ENCODE results near the gene TBXAS1. TPM values are rescaled to one million over a fixed set of nuclear protein-coding genes. Genes with fewer than 3 reads are reported as not detected.

Gene TBXAS1
- total RNA-seq, 2 experiments from 2014 or later: 0.86 TPM; not detected in 1

DNA sequence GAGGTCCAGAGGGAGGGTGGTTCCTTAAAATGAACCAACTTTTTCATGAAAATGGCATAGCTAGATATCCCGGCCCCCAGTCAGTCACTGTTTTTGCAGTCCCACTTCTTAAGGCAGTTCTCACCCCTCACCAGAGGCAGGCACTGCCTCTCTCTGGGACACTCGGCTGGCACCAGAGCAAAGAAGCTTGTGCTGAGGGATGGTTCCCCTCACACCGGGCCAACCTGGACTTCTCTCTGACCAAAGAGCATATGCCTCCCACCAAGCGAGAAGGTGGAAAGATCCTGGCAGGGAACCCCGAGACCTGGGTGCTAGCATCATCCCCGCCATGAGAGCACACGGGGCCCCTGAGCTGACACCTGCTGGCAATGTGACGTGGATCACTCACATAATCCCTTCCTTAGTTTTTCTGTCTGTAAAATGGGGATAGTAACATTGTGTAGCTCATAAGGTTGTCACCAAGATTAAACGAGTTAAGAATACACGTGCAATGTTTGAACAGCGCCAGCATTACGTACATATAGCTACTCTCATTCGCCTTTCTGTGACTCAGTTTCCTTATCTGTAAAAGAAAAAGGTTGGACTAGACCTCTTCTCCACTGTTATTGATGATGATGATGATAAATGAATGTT, 145.2 kb downstream of the TBXAS1 start:
- POLR2A ChIA-PET: interaction anchor here (0.9 kb wide), 1 partner anchor 21 kb away, joined by 3 read pairs; no protein-coding TSS in a partner anchor
- CTCF ChIA-PET (ENCODE audit: unreplicated experiment): interaction anchor here (1.0 kb wide), 1 partner anchor 13 kb away, joined by 3 read pairs; no protein-coding TSS in a partner anchor

DNA sequence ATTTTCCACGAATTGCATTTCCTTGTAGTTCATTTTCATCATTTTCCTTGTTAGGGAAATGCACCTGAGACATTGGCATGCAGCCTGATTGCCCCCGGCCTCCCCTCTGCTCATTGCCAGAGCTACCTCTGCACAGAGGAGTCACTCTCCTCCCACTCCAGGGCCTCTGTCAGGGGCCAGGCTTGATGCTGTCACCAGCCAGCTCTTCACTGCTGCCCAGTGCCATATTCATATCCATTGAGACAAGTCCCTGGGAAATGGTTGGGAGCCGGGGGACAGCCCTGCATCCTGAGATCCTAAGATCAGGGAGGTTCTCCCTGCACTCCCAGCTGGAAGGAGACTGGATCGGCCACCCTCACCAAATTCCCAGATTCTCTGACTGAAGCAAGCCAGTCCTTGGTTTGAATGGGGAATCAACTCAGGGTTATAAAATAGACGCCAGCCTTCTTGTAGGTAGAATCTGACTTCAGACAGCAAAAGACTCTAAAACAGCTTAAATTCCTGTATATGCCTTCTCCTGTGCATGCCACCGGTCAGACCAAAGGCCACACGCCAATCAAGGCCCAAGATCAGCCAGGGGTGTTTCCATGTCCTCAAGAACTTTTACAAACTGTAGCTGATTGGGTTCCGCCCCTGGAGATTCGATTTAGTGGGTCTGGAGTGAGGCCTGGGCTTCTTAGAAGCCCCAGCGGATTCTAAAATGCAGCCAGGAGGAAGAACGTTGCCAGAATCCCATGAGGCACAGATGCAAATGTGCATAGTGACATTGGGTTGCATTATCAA, 147.2 kb downstream of the TBXAS1 start:
- Histone ChIP-seq H3K9me3 (ENCODE audit: low read length) (no peaks in the 10 kb centered on the region), H3K4me2 (ENCODE audit: low read length) (no peak overlapping the region), H3K79me2 (ENCODE audit: insufficient read depth, low read depth, low read length) (no peaks in the 10 kb centered on the region), H3K4me1 (ENCODE audit: insufficient read depth, low read length, poor library complexity, severe bottlenecking) (no peaks in the 10 kb centered on the region), H3K9me2 (ENCODE audit: insufficient read depth, low read length) (no peaks in the 10 kb centered on the region), H3K27ac (ENCODE audit: low read depth, low read length, poor library complexity, severe bottlenecking) (no peak overlapping the region), H2AFZ (ENCODE audit: low read length) (no peak overlapping the region), H4K20me1 (ENCODE audit: insufficient read depth, low read length) (no peaks in the 10 kb centered on the region), H3K36me3 (ENCODE audit: insufficient read depth, low read length) (no peaks in the 10 kb centered on the region), H3K4me3 (ENCODE audit: low read depth, low read length, poor library complexity, severe bottlenecking) (no peak overlapping the region)
- no TSS peak for BruUV-seq (replicated peaks)
- intact Hi-C loops (cut with micrococcal nuclease; ENCODE audit: unreplicated experiment): no loop called here
- no peak for DNase-seq (ENCODE audit: low spot score)
- TF ChIP-seq, protein P1, sequence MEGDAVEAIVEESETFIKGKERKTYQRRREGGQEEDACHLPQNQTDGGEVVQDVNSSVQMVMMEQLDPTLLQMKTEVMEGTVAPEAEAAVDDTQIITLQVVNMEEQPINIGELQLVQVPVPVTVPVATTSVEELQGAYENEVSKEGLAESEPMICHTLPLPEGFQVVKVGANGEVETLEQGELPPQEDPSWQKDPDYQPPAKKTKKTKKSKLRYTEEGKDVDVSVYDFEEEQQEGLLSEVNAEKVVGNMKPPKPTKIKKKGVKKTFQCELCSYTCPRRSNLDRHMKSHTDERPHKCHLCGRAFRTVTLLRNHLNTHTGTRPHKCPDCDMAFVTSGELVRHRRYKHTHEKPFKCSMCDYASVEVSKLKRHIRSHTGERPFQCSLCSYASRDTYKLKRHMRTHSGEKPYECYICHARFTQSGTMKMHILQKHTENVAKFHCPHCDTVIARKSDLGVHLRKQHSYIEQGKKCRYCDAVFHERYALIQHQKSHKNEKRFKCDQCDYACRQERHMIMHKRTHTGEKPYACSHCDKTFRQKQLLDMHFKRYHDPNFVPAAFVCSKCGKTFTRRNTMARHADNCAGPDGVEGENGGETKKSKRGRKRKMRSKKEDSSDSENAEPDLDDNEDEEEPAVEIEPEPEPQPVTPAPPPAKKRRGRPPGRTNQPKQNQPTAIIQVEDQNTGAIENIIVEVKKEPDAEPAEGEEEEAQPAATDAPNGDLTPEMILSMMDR (conservative IDR thresholded peaks at IDR 0.05; ENCODE audit: low read length): no peak
- TF ChIP-seq EZH2phosphoT487 (IDR thresholded peaks at IDR 0.05; ENCODE audit: borderline replicate concordance, low read depth, low read length): no peak
- CTCF ChIA-PET (ENCODE audit: unreplicated experiment): no interaction called here
- POLR2A ChIA-PET: no interaction called here

More for the DNA sequence above, 145.2 kb downstream of the TBXAS1 start:
- Histone ChIP-seq H3K9me2 (ENCODE audit: insufficient read depth, low read length) (no peaks in the 10 kb centered on the region), H3K27ac (ENCODE audit: low read depth, low read length, poor library complexity, severe bottlenecking) (no peak overlapping the region), H3K4me3 (ENCODE audit: low read depth, low read length, poor library complexity, severe bottlenecking) (no peak overlapping the region), H3K4me2 (ENCODE audit: low read length) (no peak overlapping the region), H3K9me3 (ENCODE audit: low read length) (no peaks in the 10 kb centered on the region), H2AFZ (ENCODE audit: low read length) (no peak overlapping the region), H3K4me1 (ENCODE audit: insufficient read depth, low read length, poor library complexity, severe bottlenecking) (no peaks in the 10 kb centered on the region), H4K20me1 (ENCODE audit: insufficient read depth, low read length) (no peaks in the 10 kb centered on the region), H3K36me3 (ENCODE audit: insufficient read depth, low read length) (no peaks in the 10 kb centered on the region), H3K79me2 (ENCODE audit: insufficient read depth, low read depth, low read length) (no peaks in the 10 kb centered on the region)
- no peak for TF ChIP-seq EZH2phosphoT487 (IDR thresholded peaks at IDR 0.05; ENCODE audit: borderline replicate concordance, low read depth, low read length)
- TF ChIP-seq, protein P1 (conservative IDR thresholded peaks at IDR 0.05; ENCODE audit: low read length): no peak
- no peak for DNase-seq (ENCODE audit: low spot score)
- BruUV-seq (replicated peaks): no TSS peak
- intact Hi-C loops (cut with micrococcal nuclease; ENCODE audit: unreplicated experiment): no loop called here
